IPS-11a (cell line): Measurements from ENCODE around the gene CD79B.

Experiments
- H3K4me3 ChIP-seq: one replicate; pipeline ENCODE4 v1.5.1; 2013; ENCODE audit warnings: low read depth, low read length, control low read depth

Gene CD79B

GRCh38 chr17:63954402-63955063 lies 22.4 kb upstream of the CD79B start:
- no peak overlapping the region for H3K4me3 ChIP-seq

DNA sequence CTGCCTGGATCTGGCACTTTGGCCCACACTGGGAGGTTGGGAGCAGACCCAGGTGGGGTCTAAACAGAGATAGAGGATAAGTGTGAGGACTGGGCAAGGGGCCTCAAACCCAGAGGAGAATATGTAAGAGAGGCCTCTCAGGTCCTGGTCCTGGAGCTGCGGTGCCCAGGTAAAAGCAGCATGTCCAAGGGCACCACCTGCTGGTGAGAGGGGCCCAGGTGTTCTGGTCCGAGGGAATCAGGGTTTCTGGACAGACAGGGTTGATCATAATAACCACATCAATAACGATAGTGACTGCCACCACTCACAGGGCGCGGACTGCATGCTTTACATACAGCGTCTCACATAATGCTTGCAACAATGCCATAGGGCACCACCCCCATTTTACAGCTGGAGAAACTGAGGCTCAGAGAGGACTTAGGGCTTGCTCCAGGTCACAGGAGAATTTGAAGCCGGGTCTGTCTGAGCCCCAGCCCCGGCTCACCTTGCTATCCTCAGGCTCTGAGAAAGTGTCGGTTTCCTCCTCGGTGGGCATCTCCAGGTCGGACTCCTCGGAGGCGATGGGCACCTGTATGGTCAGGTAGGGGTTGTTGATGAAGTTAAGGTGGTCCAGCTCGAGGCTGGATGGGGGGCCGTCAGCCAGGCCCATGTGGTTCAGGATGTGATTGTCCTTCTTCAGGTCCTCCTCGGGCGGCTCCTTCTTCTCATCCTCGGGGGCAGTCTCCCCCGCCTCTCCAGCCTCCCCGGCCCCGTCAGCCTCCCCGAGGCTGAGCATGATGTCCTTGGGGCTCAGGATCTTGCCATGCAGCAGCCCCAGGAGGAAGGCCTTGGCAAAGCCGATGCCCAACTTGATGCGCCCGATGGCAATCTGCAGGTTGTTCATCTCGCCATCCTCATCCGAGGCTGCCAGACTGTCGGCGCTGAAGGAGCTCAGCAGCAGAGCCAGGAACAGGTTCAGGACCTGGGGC lies 19.1 kb upstream of the CD79B start:
- no peak overlapping the region for H3K4me3 ChIP-seq

DNA sequence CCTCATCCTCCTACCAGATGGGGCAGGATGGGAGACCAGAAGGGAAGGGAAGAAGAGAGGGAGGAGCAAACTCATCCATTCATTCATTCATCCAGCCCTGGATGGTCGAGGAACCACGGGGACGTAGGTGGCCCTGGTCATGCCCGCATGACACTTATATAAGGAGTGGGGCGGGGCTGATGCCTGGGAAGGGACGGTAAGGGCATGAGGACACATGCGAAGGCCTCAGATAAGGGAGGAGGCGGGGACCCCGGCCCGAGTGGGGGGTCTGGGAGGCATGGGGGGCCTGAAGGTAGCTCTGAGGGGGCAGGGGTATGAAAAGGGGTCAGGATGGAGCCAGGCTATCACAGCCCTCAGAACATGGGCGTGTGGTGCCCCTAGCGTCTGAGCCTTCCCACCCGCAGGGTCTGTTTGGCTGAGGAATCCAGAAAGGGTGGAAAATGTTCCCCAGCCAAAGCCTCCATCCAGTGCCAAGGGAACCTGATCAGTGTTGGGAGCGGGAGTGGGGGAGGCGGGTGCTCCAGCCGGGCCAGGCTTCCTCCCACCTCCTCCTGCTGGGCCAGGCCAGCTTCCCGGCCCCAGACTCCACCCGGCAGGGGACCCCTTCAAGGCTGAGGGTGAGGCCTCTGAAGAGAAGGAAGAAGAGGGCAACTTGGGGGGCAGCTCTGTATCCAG lies 17.6 kb upstream of the CD79B start:
- no peak overlapping the region for H3K4me3 ChIP-seq

DNA sequence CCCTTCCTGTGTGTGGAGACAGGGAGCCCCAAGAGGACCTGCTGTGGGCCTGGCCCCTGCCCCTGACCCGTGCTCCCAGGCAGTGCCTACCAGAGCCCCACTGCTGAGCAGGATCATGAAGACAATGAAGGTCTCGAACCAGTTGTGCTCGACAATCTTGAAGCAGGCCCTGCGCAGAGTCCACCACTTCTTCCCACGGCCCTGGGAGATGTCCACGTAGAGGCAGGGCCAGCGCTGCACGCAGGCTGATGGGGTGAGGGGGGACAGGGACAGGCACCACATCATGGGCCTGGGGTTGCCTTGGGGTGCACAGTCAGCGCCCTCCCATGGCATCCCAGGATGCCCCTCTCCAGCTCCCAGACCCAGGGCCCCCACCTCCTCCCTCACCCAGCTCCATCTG lies 16.4 kb upstream of the CD79B start:
- no peak overlapping the region for H3K4me3 ChIP-seq

DNA sequence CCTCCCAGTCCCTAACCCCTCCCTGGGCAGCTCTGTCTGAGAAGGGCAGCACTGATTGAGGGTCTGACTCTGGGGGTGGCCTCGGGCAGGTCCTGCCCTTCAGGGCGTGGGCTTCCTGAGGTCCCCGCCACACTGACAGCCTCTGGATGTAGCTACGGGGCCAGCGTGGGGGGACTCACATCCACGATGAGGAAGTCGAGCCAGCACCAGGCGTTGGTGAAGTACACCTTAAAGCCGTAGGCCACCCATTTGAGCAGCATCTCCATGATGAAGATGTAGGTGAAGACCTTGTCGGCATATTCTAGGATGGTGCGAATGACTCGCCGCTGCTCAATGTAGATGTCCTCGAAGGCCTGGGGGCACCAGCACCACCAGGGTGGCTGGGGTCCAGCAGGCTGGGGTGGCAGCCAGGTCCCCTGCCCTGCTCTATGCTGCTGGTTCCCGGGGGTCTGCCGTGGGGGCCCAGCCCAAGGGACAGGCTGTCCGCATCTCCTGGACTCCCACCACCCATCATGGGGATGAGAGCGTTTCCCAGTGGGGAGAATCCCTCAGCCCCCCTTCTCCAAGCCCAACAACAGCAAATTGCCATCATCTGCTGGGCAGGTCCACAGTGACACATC lies 15.7 kb upstream of the CD79B start:
- H3K4me3 ChIP-seq, result no peak overlapping the region

- H3K4me3 ChIP-seq, result no peak overlapping the region
These were observed 14.6 kb upstream of the CD79B start for GRCh38 chr17:63946440-63947363.

- no peak overlapping the region for H3K4me3 ChIP-seq
These were observed 13.8 kb upstream of the CD79B start for GRCh38 chr17:63945784-63946439.

DNA sequence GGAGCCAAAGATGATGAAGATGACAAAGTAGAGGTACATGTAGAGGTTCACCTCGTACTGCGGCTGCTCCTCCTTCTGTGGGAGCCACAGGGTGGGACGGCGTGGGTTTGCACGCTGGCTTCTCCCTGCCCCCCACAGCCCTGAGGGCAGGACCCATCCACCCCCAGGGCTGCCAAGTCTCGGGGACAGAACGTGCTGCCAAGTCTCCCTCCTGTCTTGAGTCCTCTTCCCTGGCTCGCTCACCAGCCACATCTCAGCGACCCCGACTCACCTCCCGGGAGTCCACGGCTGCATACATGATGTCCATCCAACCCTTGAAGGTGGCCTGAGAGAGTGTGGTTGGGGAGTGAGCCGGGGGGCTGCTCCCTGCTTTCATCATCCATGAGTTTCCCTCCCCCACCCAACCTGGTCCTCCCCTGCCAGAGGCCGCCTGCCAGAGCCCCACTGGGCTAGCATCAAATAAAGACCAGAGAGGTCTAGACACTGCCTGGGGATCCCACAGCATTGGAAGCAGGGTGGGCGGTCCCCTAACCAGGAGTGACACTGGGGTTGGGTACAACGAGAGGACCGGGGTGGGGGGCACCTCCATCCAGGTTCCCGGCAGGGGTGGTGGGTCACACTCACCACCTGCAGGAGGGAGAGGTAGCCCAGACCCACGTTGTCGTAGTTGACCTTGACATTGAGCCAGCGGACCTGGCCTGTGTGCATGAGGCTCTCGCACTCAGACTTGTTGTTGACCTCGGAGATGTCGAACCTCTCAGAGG lies 12.8 kb upstream of the CD79B start:
- H3K4me3 ChIP-seq, result no peak overlapping the region

- no peak overlapping the region for H3K4me3 ChIP-seq
These were observed 11.6 kb upstream of the CD79B start for GRCh38 chr17:63943745-63944144.

- H3K4me3 ChIP-seq, result no peak overlapping the region
These were observed 10.3 kb upstream of the CD79B start for GRCh38 chr17:63942309-63942985.

- H3K4me3 ChIP-seq, result no peak overlapping the region
These were observed 9.6 kb upstream of the CD79B start for GRCh38 chr17:63941751-63942150.

GRCh38 chr17:63941162-63941561 lies 9.0 kb upstream of the CD79B start:
- H3K4me3 ChIP-seq, result no peak overlapping the region

GRCh38 chr17:63940584-63940983 lies 8.5 kb upstream of the CD79B start:
- H3K4me3 ChIP-seq, result no peak overlapping the region

DNA sequence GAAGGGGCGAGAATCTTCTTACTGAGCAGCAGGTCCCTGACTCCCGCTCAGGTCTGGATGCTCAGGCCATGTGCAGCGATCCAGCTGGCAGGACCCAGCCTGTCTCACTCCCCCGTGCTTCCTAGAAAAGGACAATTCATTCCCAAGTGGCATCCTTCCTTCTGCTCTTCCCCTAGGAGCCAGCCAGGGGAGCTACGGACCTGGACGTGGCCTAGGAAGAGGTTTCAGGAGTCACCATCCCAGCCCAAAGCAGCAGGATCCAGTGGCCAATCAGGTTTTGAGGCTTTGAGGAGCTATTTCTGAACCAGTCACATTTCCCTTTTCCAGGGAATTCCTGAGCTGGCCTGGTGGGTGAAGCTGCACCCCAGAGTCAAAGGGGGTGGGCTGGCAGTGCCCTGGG lies 7.8 kb upstream of the CD79B start:
- no peak overlapping the region for H3K4me3 ChIP-seq

GRCh38 chr17:63939401-63939800 lies 7.3 kb upstream of the CD79B start:
- no peak overlapping the region for H3K4me3 ChIP-seq

GRCh38 chr17:63937920-63938319 lies 5.8 kb upstream of the CD79B start:
- H3K4me3 ChIP-seq, result no peak overlapping the region

DNA sequence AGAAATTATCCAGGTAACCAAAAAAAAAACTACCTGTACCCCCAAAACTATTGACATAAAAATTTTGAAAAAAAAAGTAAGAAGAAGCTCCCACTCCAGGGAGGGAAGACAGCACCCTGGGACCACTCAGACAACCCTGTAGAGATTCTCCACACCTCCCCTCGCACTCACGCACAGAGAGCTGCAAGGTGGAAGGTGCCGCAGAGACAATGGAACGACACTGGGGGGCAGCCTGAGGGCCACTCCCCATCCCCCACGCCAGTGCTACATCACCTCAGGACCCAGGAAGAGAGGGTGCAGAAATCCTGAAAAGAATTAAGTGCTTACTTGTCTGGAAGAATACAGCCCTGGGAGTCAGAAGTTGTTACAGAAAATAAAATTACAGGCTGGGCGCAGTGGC lies 5.2 kb upstream of the CD79B start:
- no peak overlapping the region for H3K4me3 ChIP-seq
